Measurements from ENCODE around the gene APBA2. TPM values are rescaled to one million over a fixed set of nuclear protein-coding genes. Genes with fewer than 3 reads are reported as not detected.
A peak's percentile ranks its signal among the peaks of the same experiment; 100 is the strongest.

APBA2 gene
- total RNA-seq, 1 experiment from 2014 or later, result 0.31 TPM

GRCh38 chr15:28913171-28913765 is 27.5 kb downstream of the APBA2 start:
- H3K4me1 ChIP-seq (ENCODE audit: control insufficient read depth, insufficient read depth, low read length), result no peaks in the 10 kb centered on the region
- in situ Hi-C loops (cut with HindIII; ENCODE audit: low pct_unique_long_range_greater_than_20kb, low sequenced_read_pairs), result no loop called here
- H3K36me3 ChIP-seq (ENCODE audit: control insufficient read depth, insufficient read depth, low read length), result no peaks in the 10 kb centered on the region
- H3K9me3 ChIP-seq (ENCODE audit: control insufficient read depth, insufficient read depth, low read depth, low read length), result no peaks in the 10 kb centered on the region
- no peak for DNase-seq (ENCODE audit: low read depth, low spot score)
- peak; percentile 64; the same call in 1 of the 2 replicates for ATAC-seq
- intact Hi-C loops (cut with micrococcal nuclease; ENCODE audit: unreplicated experiment), result no loop called here
- TF ChIP-seq CTCF (IDR thresholded peaks at IDR 0.05) (no peak), TCF7L2 (IDR thresholded peaks at IDR 0.05; ENCODE audit: low read depth, low read length) (no peak), POLR2AphosphoS5 (IDR thresholded peaks at IDR 0.05; ENCODE audit: low read depth, low read length) (no peak), SIN3A (IDR thresholded peaks at IDR 0.05; ENCODE audit: borderline replicate concordance, insufficient read depth, low read depth, low read length) (no peak), REST (IDR thresholded peaks at IDR 0.05; ENCODE audit: insufficient read depth in 1 of 2, low read depth in 2 of 2, low read length in 1 of 2) (no peak)
- CTCF ChIA-PET, result interaction anchor here (0.6 kb wide), 1 partner anchor 163 kb away, joined by 10 read pairs; no protein-coding TSS in a partner anchor
- H3K4me3 ChIP-seq (ENCODE audit: low read depth in 2 of 2, low read length in 2 of 2), result no peak overlapping the region
- POLR2A ChIA-PET, result no interaction called here
- no TSS peak for BruUV-seq (replicated peaks)
- no peaks in the 10 kb centered on the region for H3K27me3 ChIP-seq (ENCODE audit: control insufficient read depth, insufficient read depth, low read length)
- H3K27ac ChIP-seq (ENCODE audit: low read length), result no peak overlapping the region

- no peak for ATAC-seq
- no peaks in the 10 kb centered on the region for H3K27me3 ChIP-seq (ENCODE audit: control insufficient read depth, insufficient read depth, low read length)
- POLR2A ChIA-PET, result no interaction called here
- DNase-seq (ENCODE audit: low read depth, low spot score), result no peak
- no peak overlapping the region for H3K4me3 ChIP-seq (ENCODE audit: low read depth in 2 of 2, low read length in 2 of 2)
- no peaks in the 10 kb centered on the region for H3K36me3 ChIP-seq (ENCODE audit: control insufficient read depth, insufficient read depth, low read length)
- CTCF ChIA-PET, result interaction anchor here (0.6 to 0.8 kb wide), 2 partner anchors 9 to 163 kb away, joined by 5 to 10 read pairs; no protein-coding TSS in a partner anchor
- no peaks in the 10 kb centered on the region for H3K9me3 ChIP-seq (ENCODE audit: control insufficient read depth, insufficient read depth, low read depth, low read length)
- H3K4me1 ChIP-seq (ENCODE audit: control insufficient read depth, insufficient read depth, low read length), result no peaks in the 10 kb centered on the region
- intact Hi-C loops (cut with micrococcal nuclease; ENCODE audit: unreplicated experiment), result no loop called here
- no TSS peak for BruUV-seq (replicated peaks)
- in situ Hi-C loops (cut with HindIII; ENCODE audit: low pct_unique_long_range_greater_than_20kb, low sequenced_read_pairs), result no loop called here
- H3K27ac ChIP-seq (ENCODE audit: low read length), result no peak overlapping the region
- TF ChIP-seq REST (IDR thresholded peaks at IDR 0.05; ENCODE audit: insufficient read depth in 1 of 2, low read depth in 2 of 2, low read length in 1 of 2) (no peak), TCF7L2 (IDR thresholded peaks at IDR 0.05; ENCODE audit: low read depth, low read length) (no peak)
These were observed 28.3 kb downstream of the APBA2 start for GRCh38 chr15:28914046-28914445.
